ENCODE results near the gene ZPBP.

ZPBP gene

GRCh38 chr7:50037086-50037485 is 56.0 kb downstream of the ZPBP start:
- DNase-seq: no peak

- DNase-seq: no peak
Observed at GRCh38 chr7:50022991-50023390, 70.1 kb downstream of the ZPBP start.

GRCh38 chr7:50022451-50022850 is 70.6 kb downstream of the ZPBP start:
- DNase-seq: no peak

- DNase-seq: no peak
Observed at GRCh38 chr7:49995681-49996080, 97.4 kb downstream of the ZPBP start.

- DNase-seq: no peak
Observed at GRCh38 chr7:49986191-49986590, 106.9 kb downstream of the ZPBP start.

GRCh38 chr7:49980465-49980864 is 112.6 kb downstream of the ZPBP start:
- DNase-seq: no peak

- no peak for DNase-seq
Observed at GRCh38 chr7:49976238-49976637, 116.8 kb downstream of the ZPBP start.

GRCh38 chr7:49974035-49974434 is 119.0 kb downstream of the ZPBP start:
- no peak for DNase-seq

GRCh38 chr7:49937608-49938007 is 155.4 kb downstream of the ZPBP start:
- DNase-seq: no peak

GRCh38 chr7:49931627-49932026 is 161.4 kb downstream of the ZPBP start:
- no peak for DNase-seq

GRCh38 chr7:49928787-49929186 is 164.3 kb downstream of the ZPBP start:
- DNase-seq: no peak

- no peak for DNase-seq
Observed at GRCh38 chr7:49927631-49928030, 165.4 kb downstream of the ZPBP start.

- DNase-seq: no peak
Observed at GRCh38 chr7:49926720-49927119, 166.3 kb downstream of the ZPBP start.

- no peak for DNase-seq
Observed at GRCh38 chr7:49911909-49912308, 181.1 kb downstream of the ZPBP start.

GRCh38 chr7:49894543-49894942 is 198.5 kb downstream of the ZPBP start:
- DNase-seq: no peak

GRCh38 chr7:49893131-49893530 is 199.9 kb downstream of the ZPBP start:
- DNase-seq: no peak

GRCh38 chr7:49892481-49892880 is 200.6 kb downstream of the ZPBP start:
- DNase-seq: no peak

Measured in NCI-H1417 treated with DMSO at 0.1 percent for 48 hours (cell line).